IMR-90 (cell line): ENCODE data around the gene LYRM4. TPM values are rescaled to one million over a fixed set of nuclear protein-coding genes. Genes with fewer than 3 reads are reported as not detected.

Source experiments
- ATAC-seq: fragments of 200-7000 bp; cut with Tn5 transposase; 2 replicates; pipeline ENCODE4 v1.9.1; 2020; ENCODE audit warnings: low read depth, mild to moderate bottlenecking, moderate library complexity
- BruUV-seq: library from RNA; stranded (reverse); fragments of 400-500 nt; replicated peaks from 2 replicates; lab custom pipeline; 2021; lab: Mats Ljungman, UMichigan
- CTCF ChIA-PET: fragments of 300-600 bp; formaldehyde crosslinking; extraction: SDS; loops from one replicate; lab custom pipeline; 2021; ENCODE audit warnings: antibody characterized with exemption; lab: Yijun Ruan, JAX
- POLR2A ChIA-PET: fragments of 300-600 bp; sonication (Branson Sonifier 250); formaldehyde crosslinking; loops from one replicate; lab custom pipeline; 2022; ENCODE audit warnings: antibody characterized with exemption; ENCODE audit not compliant: unreplicated experiment; lab: Charles Lee
- DNase-seq: peaks from one replicate; pipeline ENCODE4 v3.0.0; 2013
- H2AFZ ChIP-seq: replicated peaks from 2 replicates; pipeline ENCODE3; 2013; ENCODE audit warnings: low read length, mild to moderate bottlenecking; ENCODE audit not compliant: poor library complexity
- H2AK5ac ChIP-seq: 2 replicates; pipeline ENCODE4 v1.6.1; 2013; ENCODE audit warnings: low read depth, low read length, inconsistent platforms
- H2AK9ac ChIP-seq: replicated peaks from 2 replicates; pipeline ENCODE3; 2013; ENCODE audit warnings: mild to moderate bottlenecking, low read depth, low read length, moderate library complexity; ENCODE audit not compliant: poor library complexity
- H2BK120ac ChIP-seq: 2 replicates; pipeline ENCODE4 v1.6.1; 2013; ENCODE audit warnings: low read depth, low read length, inconsistent platforms
- H2BK15ac ChIP-seq: 3 replicates; pipeline ENCODE4 v1.6.1; 2013; ENCODE audit warnings: low read depth, low read length, inconsistent platforms
- H2BK20ac ChIP-seq: 2 replicates; pipeline ENCODE4 v1.6.1; 2013; ENCODE audit warnings: low read depth, mild to moderate bottlenecking, inconsistent platforms, low read length, moderate library complexity
- H2BK5ac ChIP-seq: 2 replicates; pipeline ENCODE4 v1.6.1; 2013; ENCODE audit warnings: mild to moderate bottlenecking, low read depth, low read length, inconsistent platforms; ENCODE audit not compliant: poor library complexity, severe bottlenecking
- H3K14ac ChIP-seq: replicated peaks from 2 replicates; pipeline ENCODE4 v1.6.1; 2013; ENCODE audit warnings: low read depth, low read length, inconsistent platforms
- H3K18ac ChIP-seq: 2 replicates; pipeline ENCODE4 v1.6.1; 2013; ENCODE audit warnings: low read depth, low read length, control low read depth
- H3K23ac ChIP-seq: 2 replicates; pipeline ENCODE4 v1.6.1; 2013; ENCODE audit warnings: low read depth, low read length, inconsistent platforms
- H3K27ac ChIP-seq: 2 replicates; pipeline ENCODE4 v1.5.1; 2013; ENCODE audit warnings: mild to moderate bottlenecking, control low read depth, low read length; ENCODE audit not compliant: insufficient read depth
- H3K27me3 ChIP-seq: 2 replicates; pipeline ENCODE4 v1.6.1; 2013; ENCODE audit warnings: low read length; ENCODE audit not compliant: control insufficient read depth, insufficient read depth
- H3K36me3 ChIP-seq: 2 replicates; pipeline ENCODE4 v1.6.1; 2013; ENCODE audit warnings: low read length, mixed read lengths; ENCODE audit not compliant: control insufficient read depth, insufficient read depth
- H3K4ac ChIP-seq: 2 replicates; pipeline ENCODE4 v1.6.1; 2013; ENCODE audit warnings: low read depth, low read length, inconsistent platforms
- H3K4me1 ChIP-seq: 2 replicates; pipeline ENCODE4 v1.6.1; 2013; ENCODE audit warnings: low read length, mixed read lengths; ENCODE audit not compliant: control insufficient read depth, insufficient read depth
- H3K4me2 ChIP-seq: 2 replicates; pipeline ENCODE4 v1.6.1; 2013; ENCODE audit warnings: low read depth, mild to moderate bottlenecking, control low read depth, low read length, moderate library complexity
- H3K4me3 ChIP-seq: 2 replicates; pipeline ENCODE4 v1.5.1; 2013; ENCODE audit warnings: low read depth, mild to moderate bottlenecking, control low read depth, low read length, moderate library complexity; ENCODE audit not compliant: insufficient read depth
- H3K56ac ChIP-seq: 2 replicates; pipeline ENCODE4 v1.6.1; 2013; ENCODE audit warnings: low read length, inconsistent platforms; ENCODE audit not compliant: insufficient read depth; ENCODE audit errors: extremely low read depth
- H3K79me1 ChIP-seq, 2 experiments: 2 replicates each; pipeline ENCODE4 v1.6.1; 2013; ENCODE audit warnings: low read length in 2 of 2, inconsistent platforms in 1 of 2, low read depth in 1 of 2
- H3K9ac ChIP-seq: 2 replicates; pipeline ENCODE4 v1.6.1; 2013; ENCODE audit warnings: low read depth, low read length, control low read depth
- H3K9me1 ChIP-seq: 2 replicates; pipeline ENCODE4 v1.6.1; 2013; ENCODE audit warnings: low read length, inconsistent platforms; ENCODE audit not compliant: insufficient read depth
- H3K9me3 ChIP-seq: 2 replicates; pipeline ENCODE4 v1.6.1; 2013; ENCODE audit warnings: low read length; ENCODE audit not compliant: control insufficient read depth, insufficient read depth
- H4K20me1 ChIP-seq: 2 replicates; pipeline ENCODE4 v1.6.1; 2013; ENCODE audit warnings: low read length, inconsistent platforms; ENCODE audit not compliant: insufficient read depth
- H4K5ac ChIP-seq: 2 replicates; pipeline ENCODE4 v1.6.1; 2013; ENCODE audit warnings: mild to moderate bottlenecking, low read depth, low read length, control low read depth
- H4K8ac ChIP-seq, 2 experiments: 2 replicates each; pipeline ENCODE4 v1.6.1; 2013; ENCODE audit warnings: low read depth in 2 of 2, low read length in 2 of 2, control low read depth in 1 of 2, inconsistent platforms in 1 of 2
- H4K91ac ChIP-seq: 2 replicates; pipeline ENCODE4 v1.6.1; 2013; ENCODE audit warnings: low read depth, low read length, inconsistent platforms; ENCODE audit not compliant: insufficient read depth
- BHLHE40 ChIP-seq: fragments of 150-350 bp; IDR thresholded peaks from 2 replicates; pipeline ENCODE4 v1.6.1; 2016; ENCODE audit warnings: mild to moderate bottlenecking, low read depth, low read length
- CEBPB ChIP-seq: IDR thresholded peaks from 2 replicates; pipeline ENCODE4 v1.6.1; 2012; ENCODE audit warnings: low read depth, low read length, improper control_type of control experiment
- CHD1 ChIP-seq: IDR thresholded peaks from 2 replicates; pipeline ENCODE4 v1.6.1; 2012; ENCODE audit warnings: low read depth, low read length, improper control_type of control experiment
- MAZ ChIP-seq: IDR thresholded peaks from 2 replicates; pipeline ENCODE4 v1.6.1; 2012; ENCODE audit warnings: low read depth, mild to moderate bottlenecking, low read length, improper control_type of control experiment, moderate library complexity, borderline replicate concordance
- MXI1 ChIP-seq: IDR thresholded peaks from 2 replicates; pipeline ENCODE4 v1.6.1; 2012; ENCODE audit warnings: low read depth, mild to moderate bottlenecking, low read length, moderate library complexity, borderline replicate concordance
- NFE2L2 ChIP-seq: fragments of 150-350 bp; IDR thresholded peaks from 2 replicates; pipeline ENCODE4 v1.6.1; 2016; ENCODE audit warnings: low read depth, mild to moderate bottlenecking, low read length
- RAD21 ChIP-seq: IDR thresholded peaks from 2 replicates; pipeline ENCODE4 v1.6.1; 2012; ENCODE audit warnings: low read length, improper control_type of control experiment
- RCOR1 ChIP-seq: IDR thresholded peaks from 2 replicates; pipeline ENCODE4 v1.6.1; 2012; ENCODE audit warnings: mild to moderate bottlenecking, low read length, improper control_type of control experiment; ENCODE audit not compliant: insufficient replicate concordance
- RFX5 ChIP-seq: IDR thresholded peaks from 2 replicates; pipeline ENCODE4 v1.8.0; 2012; ENCODE audit warnings: low read depth, mild to moderate bottlenecking, low read length, moderate library complexity
- SMC3 ChIP-seq: fragments of 150-350 bp; IDR thresholded peaks from 2 replicates; pipeline ENCODE4 v1.6.1; 2016; ENCODE audit warnings: low read depth, mild to moderate bottlenecking, antibody characterized with exemption, low read length, moderate library complexity
- WGBS, 2 experiments: methylation state at CpG; one replicate each; pipeline versions ENCODE4 v1.1.5 to v1.1.7; 2013; ENCODE audit warnings: missing lambda C conversion rate in 2 of 2; ENCODE audit not compliant: insufficient read length in 1 of 2; ENCODE audit errors: extremely low coverage in 2 of 2; 5-methylcytosine and 5-hydroxymethylcytosine counted together
- dilution Hi-C: fragments of 300-500 bp; cut with HindIII; formaldehyde crosslinking; loops from one replicate; pipeline ENCODE4 v1.14.3; 2018; ENCODE audit warnings: low sequenced_read_pairs; ENCODE audit not compliant: unreplicated experiment
- in situ Hi-C: fragments of 300-500 bp; cut with MboI; formaldehyde crosslinking; loops from 3 replicates; pipeline ENCODE4 v1.14.3; 2019; ENCODE audit warnings: low sequenced_read_pairs, inconsistent platforms, mixed read lengths
- intact Hi-C: fragments of 100-400 bp; cut with micrococcal nuclease; formaldehyde crosslinking; loops from 2 replicates; pipeline ENCODE4 v1.10.0; 2022
- polyA plus RNA-seq, 3 experiments: library from polyadenylated mRNA; depleted of rRNA; stranded (reverse); fragments of >200 nt; gene quantifications; 2 replicates each; pipeline ENCODE4 v1.2.3, GENCODE V29; 2012; ENCODE audit warnings: low replicate concordance in 1 of 3
- total RNA-seq: library from RNA; depleted of rRNA; stranded (reverse); fragments of >200 nt; gene quantifications from 2 replicates; pipeline ENCODE4 v1.2.3, GENCODE V29; 2012
- TF ChIP-seq, protein P1 (sequence below): fragments of 150-350 bp; IDR thresholded peaks from 2 replicates; pipeline ENCODE4 v1.6.1; 2017; ENCODE audit warnings: mild to moderate bottlenecking, antibody characterized with exemption, low read length, low read depth
- TF ChIP-seq, protein P2 (sequence below): conservative IDR thresholded peaks from 2 replicates; pipeline ENCODE4 v1.5.1; 2012; ENCODE audit warnings: mild to moderate bottlenecking, low read depth, low read length, improper control_type of control experiment

Gene LYRM4
- total and polyA plus RNA-seq, 2 of the 4 experiments (the other 2 are of a cell fraction): 11.5 to 26.6 TPM

DNA sequence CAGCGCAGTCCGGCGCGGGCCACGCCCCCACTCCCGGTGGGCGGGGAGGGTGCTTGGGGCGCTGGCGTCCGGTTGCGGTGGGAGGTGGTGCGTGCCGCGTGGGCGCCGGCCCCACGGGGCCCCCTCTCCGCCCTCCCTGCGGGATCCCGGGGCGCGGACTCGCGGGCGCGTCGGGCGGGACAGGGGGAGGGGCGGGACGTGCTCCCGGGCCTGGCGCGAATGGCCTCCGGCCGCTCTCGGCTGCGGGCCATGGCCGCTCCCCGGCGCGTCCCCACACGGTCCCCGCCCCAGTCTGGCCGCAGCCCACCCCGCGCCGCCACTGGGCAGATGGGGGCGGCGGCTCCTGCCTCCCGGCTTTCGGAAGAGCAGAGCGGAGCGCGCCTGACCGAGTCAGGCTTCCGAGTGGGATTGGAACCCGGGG, 176.4 kb downstream of the LYRM4 start:
- Histone ChIP-seq H2AK5ac (no peak overlapping the region), H3K56ac (no peak overlapping the region), H4K5ac (peak overlapping the region; percentile 70; the same call in 1 of the 2 replicates), H3K4me3 (peak overlapping the region; percentile 49), H3K27me3 (peaks cover 21% of the 10 kb centered on the region), H3K9me1 (peaks cover 5% of the 10 kb centered on the region; the same call in 1 of the 2 replicates), H2BK15ac (no peak overlapping the region; the same call in 2 of the 3 replicates), H2AFZ (peak overlapping the region; percentile 76), H3K79me1 (no peaks in the 10 kb centered on the region), H3K4me2 (peak overlapping the region; percentile 78), H3K36me3 (no peaks in the 10 kb centered on the region), H4K20me1 (no peaks in the 10 kb centered on the region), H3K9me3 (no peaks in the 10 kb centered on the region; the same call in 1 of the 2 replicates), H3K4me1 (peaks cover 12% of the 10 kb centered on the region), H3K27ac (no peak overlapping the region; the same call in 1 of the 2 replicates), H3K18ac (no peak overlapping the region; the same call in 1 of the 2 replicates), H3K23ac (peak overlapping the region; percentile 52; the same call in 1 of the 2 replicates), H2BK5ac (no peak overlapping the region), H3K9ac (peak overlapping the region; percentile 1; the same call in 1 of the 2 replicates), H3K4ac (peak overlapping the region; percentile 65), H2AK9ac (no peak overlapping the region), H2BK120ac (peak overlapping the region; percentile 47), H3K14ac (no peak overlapping the region), H4K91ac (peak overlapping the region; percentile 42; the same call in 1 of the 2 replicates), H4K8ac (peak overlapping the region in 1 of 2 experiments; percentile 35; a peak in 2 of 4 replicates), H2BK20ac (no peak overlapping the region)
- DNase-seq (no peak), ATAC-seq (peak; percentile 9)
- POLR2A ChIA-PET: no interaction called here
- dilution Hi-C loops: no loop called here
- 11% methylated on average over 45 of the region's 57 CpGs; no CpG with 5 or more reads in 1 of the 2 experiments for WGBS, 2 experiments
- intact Hi-C loops: no loop called here
- BruUV-seq: no TSS peak
- CTCF ChIA-PET: interaction anchor here (0.7 kb wide), 1 partner anchor 48 kb away, joined by 3 read pairs; no protein-coding TSS in a partner anchor
- TF ChIP-seq, protein P1, sequence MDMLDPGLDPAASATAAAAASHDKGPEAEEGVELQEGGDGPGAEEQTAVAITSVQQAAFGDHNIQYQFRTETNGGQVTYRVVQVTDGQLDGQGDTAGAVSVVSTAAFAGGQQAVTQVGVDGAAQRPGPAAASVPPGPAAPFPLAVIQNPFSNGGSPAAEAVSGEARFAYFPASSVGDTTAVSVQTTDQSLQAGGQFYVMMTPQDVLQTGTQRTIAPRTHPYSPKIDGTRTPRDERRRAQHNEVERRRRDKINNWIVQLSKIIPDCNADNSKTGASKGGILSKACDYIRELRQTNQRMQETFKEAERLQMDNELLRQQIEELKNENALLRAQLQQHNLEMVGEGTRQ: no peak
- TF ChIP-seq RFX5: no peak
- TF ChIP-seq SMC3: no peak
- no peak for TF ChIP-seq MAZ
- TF ChIP-seq CEBPB: no peak
- no peak for TF ChIP-seq NFE2L2
- no peak for TF ChIP-seq RAD21
- TF ChIP-seq, protein P2, sequence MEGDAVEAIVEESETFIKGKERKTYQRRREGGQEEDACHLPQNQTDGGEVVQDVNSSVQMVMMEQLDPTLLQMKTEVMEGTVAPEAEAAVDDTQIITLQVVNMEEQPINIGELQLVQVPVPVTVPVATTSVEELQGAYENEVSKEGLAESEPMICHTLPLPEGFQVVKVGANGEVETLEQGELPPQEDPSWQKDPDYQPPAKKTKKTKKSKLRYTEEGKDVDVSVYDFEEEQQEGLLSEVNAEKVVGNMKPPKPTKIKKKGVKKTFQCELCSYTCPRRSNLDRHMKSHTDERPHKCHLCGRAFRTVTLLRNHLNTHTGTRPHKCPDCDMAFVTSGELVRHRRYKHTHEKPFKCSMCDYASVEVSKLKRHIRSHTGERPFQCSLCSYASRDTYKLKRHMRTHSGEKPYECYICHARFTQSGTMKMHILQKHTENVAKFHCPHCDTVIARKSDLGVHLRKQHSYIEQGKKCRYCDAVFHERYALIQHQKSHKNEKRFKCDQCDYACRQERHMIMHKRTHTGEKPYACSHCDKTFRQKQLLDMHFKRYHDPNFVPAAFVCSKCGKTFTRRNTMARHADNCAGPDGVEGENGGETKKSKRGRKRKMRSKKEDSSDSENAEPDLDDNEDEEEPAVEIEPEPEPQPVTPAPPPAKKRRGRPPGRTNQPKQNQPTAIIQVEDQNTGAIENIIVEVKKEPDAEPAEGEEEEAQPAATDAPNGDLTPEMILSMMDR: no peak
- TF ChIP-seq BHLHE40: no peak
- no peak for TF ChIP-seq RCOR1
- TF ChIP-seq CHD1: no peak
- TF ChIP-seq MXI1: no peak
- in situ Hi-C loops: no loop called here
